Motor neuron (in vitro differentiated cells): Measurements from ENCODE around the gene ZNF697. TPM values are rescaled to one million over a fixed set of nuclear protein-coding genes. Genes with fewer than 3 reads are reported as not detected.
A peak's percentile ranks its signal among the peaks of the same experiment; 100 is the strongest.

Experiments
- ATAC-seq, 8 experiments: fragments of 200-7000 bp; cut with Tn5 transposase; replicated peaks in 6 of 8; 2 replicates each; pipeline ENCODE4 v1.8.0; 2021; ENCODE audit warnings: mild to moderate bottlenecking in 8 of 8, moderate library complexity in 8 of 8
- H3K27ac ChIP-seq, 2 donors: fragments of 250-450 bp; sonication (Bioruptor Pico); 2 replicates each; pipeline ENCODE4 v1.9.0; 2021; ENCODE audit warnings: antibody characterized with exemption in 2 of 2, mild to moderate bottlenecking in 2 of 2, moderate library complexity in 1 of 2
- H3K4me1 ChIP-seq, 2 donors: fragments of 250-450 bp; sonication (Bioruptor Pico); replicated peaks in 1 of 2; 2 replicates each; pipeline ENCODE4 v1.6.1; 2021; ENCODE audit warnings: antibody characterized with exemption in 2 of 2, mild to moderate bottlenecking in 2 of 2, moderate library complexity in 1 of 2
- H3K4me3 ChIP-seq, 5 donors: fragments of 250-450 bp; sonication (Bioruptor Pico); 2 replicates each; pipeline ENCODE4 v1.9.0; 2021; ENCODE audit warnings: antibody characterized with exemption in 5 of 5, mild to moderate bottlenecking in 5 of 5, moderate library complexity in 4 of 5
- WGBS, 10 experiments: fragments of 450-650 bp; shearing (Covaris generic); methylation state at CpG; one replicate each; pipeline ENCODE4 v1.0.0; 2022; 5-methylcytosine and 5-hydroxymethylcytosine counted together
- in situ Hi-C, 9 experiments: fragments of 400-800 bp; cut with MboI; loops; one replicate each; pipeline ENCODE4 v1.15.0; 2021; ENCODE audit warnings: low sequenced_read_pairs in 9 of 9, low pct_unique_long_range_greater_than_20kb in 2 of 9; ENCODE audit not compliant: unreplicated experiment in 9 of 9
- total RNA-seq, 8 experiments: library from RNA; unstranded; fragments of 300-600 nt; gene quantifications; 2 replicates each; pipeline versions ENCODE4 v1.2.3 to v1.2.4, GENCODE V29; 2022

Gene ZNF697
- total RNA-seq, 8 experiments from 2014 or later, result 10.8 to 47.7 (median 29.9) TPM

DNA sequence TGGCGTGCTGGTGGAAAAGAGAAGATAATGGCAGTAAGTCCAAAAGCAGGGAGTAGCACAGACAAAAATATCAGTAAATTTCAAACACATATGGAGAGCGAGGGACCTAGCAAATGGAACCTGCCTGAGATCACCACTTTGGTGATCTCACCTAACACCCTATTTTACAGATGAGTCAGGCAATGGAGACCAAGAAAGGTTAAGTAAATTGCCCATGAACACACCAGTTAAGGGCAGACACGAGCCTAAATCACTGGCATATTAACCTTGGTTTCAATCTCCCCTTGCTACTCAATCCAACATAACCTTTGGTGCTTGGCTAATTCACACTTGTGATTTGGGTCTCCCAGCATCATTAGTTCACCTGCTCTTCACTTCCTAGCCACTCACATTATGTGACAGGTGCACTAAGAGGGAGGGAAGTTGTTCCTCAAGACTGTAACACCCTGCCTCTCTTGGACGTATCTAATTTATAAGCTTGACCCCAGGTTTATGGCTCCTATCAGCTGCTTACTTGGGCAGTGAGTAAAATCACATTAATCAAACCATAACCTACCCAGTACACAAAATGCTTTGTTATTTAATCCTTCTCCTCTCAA is 11.5 kb downstream of the ZNF697 start:
- H3K4me1 ChIP-seq, result peaks cover 52 to 55% of the 10 kb centered on the region in 2 donors
- H3K27ac ChIP-seq, result no peak overlapping the region

DNA sequence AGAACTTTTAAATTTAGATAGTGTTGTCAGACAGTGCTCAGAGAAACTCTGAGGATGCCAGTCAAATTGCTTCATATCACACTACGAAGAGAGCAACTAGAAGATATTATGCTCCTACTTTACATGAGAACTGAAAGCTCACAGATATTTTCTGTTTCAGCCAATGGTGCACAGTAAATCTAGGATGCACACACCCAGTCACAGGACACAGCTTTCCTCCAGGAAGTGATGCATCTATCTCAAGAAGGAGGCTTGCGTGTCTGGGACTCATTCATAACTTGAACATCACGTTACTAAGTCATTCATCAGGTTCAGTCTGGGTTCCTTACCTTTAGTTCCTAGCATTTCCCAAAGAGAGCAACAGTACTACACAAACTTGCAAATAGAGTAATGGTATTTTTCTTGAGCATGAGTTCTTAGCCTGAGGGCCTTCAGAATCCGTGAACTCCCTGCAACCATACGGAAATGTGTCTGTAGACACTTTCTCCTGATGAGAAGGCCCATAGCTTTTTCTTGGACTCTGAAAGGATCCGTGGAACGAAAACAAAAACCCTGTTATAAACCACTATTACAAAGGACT is 12.2 kb downstream of the ZNF697 start:
- 75 to 100% (median 95%) methylated on average over 3 to 7 of the region's 7 CpGs for WGBS, 10 experiments
- Histone ChIP-seq H3K27ac (no peak overlapping the region), H3K4me1 (peaks cover 53 to 55% of the 10 kb centered on the region in 2 donors), H3K4me3 (no peak overlapping the region)
- in situ Hi-C loops, result no loop called here
- peak in 3 of 8 experiments; percentile 8 to 64 (median 29) for ATAC-seq

More for the DNA sequence above, 11.5 kb downstream of the ZNF697 start:
- peak in 2 of 8 experiments; percentile 56 to 67 for ATAC-seq
- 69 to 100% (median 91%) methylated on average over 1 to 4 of the region's 4 CpGs; no CpG with 5 or more reads in 2 of the 10 experiments for WGBS, 10 experiments
- no peak overlapping the region for H3K4me3 ChIP-seq
- in situ Hi-C loops, result no loop called here

DNA sequence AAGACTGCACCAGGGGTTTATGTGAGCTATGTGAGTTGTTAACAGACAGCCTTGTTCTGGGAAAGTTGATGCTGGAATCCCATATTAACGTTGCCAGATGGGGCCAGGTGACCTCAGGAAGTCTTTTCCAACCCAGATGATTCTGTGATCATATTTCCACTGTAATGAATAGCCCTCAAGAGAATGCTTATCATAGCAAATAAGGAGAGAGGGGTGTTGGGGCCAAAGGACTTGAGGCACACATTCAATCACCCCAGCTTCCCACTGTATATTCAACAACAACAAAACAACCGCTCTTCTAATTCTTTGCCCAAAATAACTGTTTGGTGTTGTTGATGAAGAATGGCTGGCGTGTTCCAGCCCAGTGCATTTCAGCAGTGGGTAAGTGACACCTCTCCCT is 14.1 kb downstream of the ZNF697 start:
- no peak overlapping the region for H3K4me3 ChIP-seq
- H3K27ac ChIP-seq, result no peak overlapping the region
- H3K4me1 ChIP-seq, result peaks cover 40 to 41% of the 10 kb centered on the region in 2 donors
- WGBS, 10 experiments, result 57 to 100% (median 76%) methylated on average over 2 to 3 of the region's 3 CpGs; no CpG with 5 or more reads in 2 of the 10 experiments
- peak in 2 of 8 experiments; percentile 33 to 45 for ATAC-seq
- in situ Hi-C loops, result no loop called here

DNA sequence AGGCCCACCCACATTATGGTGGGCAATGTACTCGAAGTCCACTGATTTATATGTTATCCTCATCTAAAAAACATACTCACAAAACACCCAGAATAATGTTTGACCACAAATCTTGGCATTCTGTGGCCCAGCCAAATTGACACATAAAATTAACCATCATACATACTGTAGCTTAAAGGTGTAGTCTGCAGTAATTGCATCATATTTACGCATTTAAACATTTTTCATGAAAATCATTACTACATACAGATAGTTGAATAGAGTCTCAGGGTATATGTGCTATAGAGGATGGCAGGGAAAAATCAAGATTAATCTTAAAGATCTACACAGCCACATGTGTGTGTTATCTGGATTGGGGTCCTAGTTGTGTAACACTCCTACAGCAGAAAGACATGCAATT is 14.5 kb downstream of the ZNF697 start:
- peak in 1 of 8 experiments; percentile 18 for ATAC-seq
- in situ Hi-C loops, result no loop called here
- H3K4me3 ChIP-seq, result no peak overlapping the region
- no peak overlapping the region for H3K27ac ChIP-seq
- H3K4me1 ChIP-seq, result peaks cover 36 to 37% of the 10 kb centered on the region in 2 donors
- WGBS, 10 experiments, result 67 to 100% (median 93%) methylated on average over 1 to 2 of the region's 2 CpGs; no CpG with 5 or more reads in 1 of the 10 experiments

DNA sequence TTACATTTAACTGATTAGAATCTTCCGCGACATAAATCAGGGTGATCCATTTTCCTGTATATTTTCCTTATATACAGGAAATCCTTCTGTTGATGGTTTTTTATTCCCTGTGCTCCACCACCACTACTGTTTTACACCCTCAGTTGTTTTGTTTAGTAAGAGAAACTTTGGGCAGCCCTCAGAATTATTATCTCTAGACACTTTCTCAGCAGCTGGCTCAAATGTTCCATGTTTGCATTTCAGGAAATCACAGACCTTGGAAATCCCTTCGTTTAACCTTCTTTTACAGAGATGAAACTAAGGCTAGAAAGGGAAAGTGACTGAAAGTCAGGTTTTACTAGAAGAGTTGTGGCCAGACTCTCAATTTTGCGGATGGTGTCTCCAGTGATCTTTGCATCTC is 15.2 kb downstream of the ZNF697 start:
- Histone ChIP-seq H3K4me1 (peaks cover 32% of the 10 kb centered on the region in 2 donors), H3K27ac (no peak overlapping the region), H3K4me3 (no peak overlapping the region)
- no peak for ATAC-seq
- 50 to 100% (median 93%) methylated on average over 2 to 4 of the region's 4 CpGs; no CpG with 5 or more reads in 1 of the 10 experiments for WGBS, 10 experiments
- in situ Hi-C loops, result no loop called here

DNA sequence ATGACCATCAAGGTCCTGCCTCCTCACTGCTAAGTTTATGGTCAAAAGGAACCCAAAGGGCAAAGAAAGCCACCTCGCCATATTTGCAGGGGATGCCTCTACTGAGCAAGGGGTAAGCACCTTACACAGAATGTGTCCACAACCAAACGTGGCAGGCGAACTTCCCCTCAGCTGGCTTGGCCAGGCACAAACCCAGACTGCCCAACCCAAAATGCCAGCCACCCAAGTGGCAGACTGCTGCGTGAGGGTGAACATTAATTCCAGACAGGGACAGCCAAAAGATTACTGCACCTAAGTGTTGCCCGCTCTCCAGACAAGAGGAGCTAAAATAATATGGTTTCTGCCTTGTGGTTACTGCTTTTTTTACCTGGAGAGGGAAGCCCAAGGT is 16.0 kb downstream of the ZNF697 start:
- Histone ChIP-seq H3K4me3 (no peak overlapping the region), H3K4me1 (peaks cover 25 to 27% of the 10 kb centered on the region in 2 donors), H3K27ac (no peak overlapping the region)
- no peak for ATAC-seq
- 57 to 98% (median 87%) methylated on average over 2 to 5 of the region's 5 CpGs; no CpG with 5 or more reads in 1 of the 10 experiments for WGBS, 10 experiments
- in situ Hi-C loops, result no loop called here

DNA sequence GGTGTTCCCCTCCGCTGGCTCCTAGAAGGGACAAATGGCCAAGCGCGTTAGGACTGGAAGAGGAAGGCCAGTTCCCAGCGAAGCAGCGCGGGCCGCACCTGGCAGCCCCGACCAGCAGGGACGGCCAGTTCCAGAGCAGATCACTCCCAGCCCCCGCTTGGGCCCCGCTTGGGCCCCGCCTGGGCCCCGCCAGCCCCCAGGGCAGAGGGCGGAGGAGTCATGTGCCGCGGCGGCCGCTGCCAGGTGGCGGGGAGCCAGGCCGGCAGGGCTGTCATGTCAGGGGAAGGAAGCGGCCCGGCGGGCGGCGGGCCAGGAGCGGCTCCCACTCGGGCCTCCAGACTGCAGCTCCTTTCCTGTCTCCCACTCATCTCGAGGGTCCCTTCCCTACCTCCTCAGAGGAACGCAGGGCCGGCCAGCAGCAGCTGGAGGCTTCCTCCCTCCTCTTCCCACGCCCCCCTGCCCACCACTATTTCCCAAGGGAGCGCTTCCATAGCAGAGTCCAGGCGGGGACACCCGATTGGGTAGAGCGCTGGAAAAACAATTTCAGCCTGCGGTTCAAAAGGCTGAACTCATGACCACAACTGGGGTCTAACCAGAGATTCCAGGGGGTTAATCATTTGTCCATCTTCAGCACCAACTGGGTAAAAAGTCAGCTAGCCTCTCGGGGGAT is 16.5 kb downstream of the ZNF697 start:
- WGBS, 10 experiments, result 0 to 79% (median 50%) methylated on average over 1 to 11 of the region's 37 CpGs; no CpG with 5 or more reads in 2 of the 10 experiments
- Histone ChIP-seq H3K4me1 (peaks cover 20 to 22% of the 10 kb centered on the region in 2 donors), H3K4me3 (no peak overlapping the region), H3K27ac (no peak overlapping the region)
- in situ Hi-C loops, result no loop called here
- peak in 7 of 8 experiments; percentile 26 to 94 (median 65) for ATAC-seq

DNA sequence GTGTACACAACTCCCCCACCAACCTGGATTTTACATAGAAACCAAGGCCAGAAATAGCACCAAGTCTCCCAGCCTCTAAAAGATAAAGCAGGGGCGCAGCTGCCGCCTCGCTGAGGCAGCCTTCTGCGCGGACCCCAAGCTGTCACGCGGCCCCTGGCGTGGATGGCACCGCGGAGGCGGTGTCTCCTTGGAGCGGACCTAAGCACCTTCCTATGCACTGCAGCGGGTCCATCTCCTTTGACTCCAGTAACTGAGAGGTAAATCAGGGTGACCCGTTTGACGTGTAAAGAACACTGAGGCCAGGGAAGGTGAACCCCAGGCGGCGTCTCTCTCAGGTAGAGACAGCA is 17.0 kb downstream of the ZNF697 start:
- no peak overlapping the region for H3K4me3 ChIP-seq
- WGBS, 10 experiments, result 71 to 100% (median 93%) methylated on average over 2 to 14 of the region's 17 CpGs; no CpG with 5 or more reads in 4 of the 10 experiments
- peaks cover 18 to 21% of the 10 kb centered on the region in 2 donors for H3K4me1 ChIP-seq
- no peak for ATAC-seq
- in situ Hi-C loops, result no loop called here
- H3K27ac ChIP-seq, result no peak overlapping the region

DNA sequence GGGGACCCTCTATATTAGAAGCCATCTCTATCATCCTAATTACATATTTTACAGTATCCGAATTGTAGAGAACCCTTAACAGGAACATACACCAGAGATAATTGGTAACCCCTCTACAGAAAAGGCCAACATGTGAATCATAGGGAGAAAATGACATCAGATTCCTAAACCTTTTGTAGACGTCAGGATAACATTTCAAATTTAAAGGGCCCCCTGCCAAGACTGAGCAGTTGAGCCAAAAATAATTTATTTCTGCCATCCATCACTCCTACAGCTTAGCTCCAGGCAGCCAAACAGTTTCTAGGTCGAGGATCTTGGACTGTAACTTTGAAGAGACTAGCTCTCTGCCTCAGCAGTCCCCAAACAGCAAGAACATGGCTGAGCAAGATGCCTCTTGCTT is 21.2 kb downstream of the ZNF697 start:
- H3K4me3 ChIP-seq, result no peak overlapping the region
- in situ Hi-C loops, result no loop called here
- peak in 1 of 8 experiments; percentile 39 for ATAC-seq
- peaks cover 3 to 6% of the 10 kb centered on the region in 2 donors for H3K4me1 ChIP-seq
- 23 to 100% (median 80%) methylated on average over 1 to 3 of the region's 3 CpGs for WGBS, 10 experiments
- no peak overlapping the region for H3K27ac ChIP-seq

DNA sequence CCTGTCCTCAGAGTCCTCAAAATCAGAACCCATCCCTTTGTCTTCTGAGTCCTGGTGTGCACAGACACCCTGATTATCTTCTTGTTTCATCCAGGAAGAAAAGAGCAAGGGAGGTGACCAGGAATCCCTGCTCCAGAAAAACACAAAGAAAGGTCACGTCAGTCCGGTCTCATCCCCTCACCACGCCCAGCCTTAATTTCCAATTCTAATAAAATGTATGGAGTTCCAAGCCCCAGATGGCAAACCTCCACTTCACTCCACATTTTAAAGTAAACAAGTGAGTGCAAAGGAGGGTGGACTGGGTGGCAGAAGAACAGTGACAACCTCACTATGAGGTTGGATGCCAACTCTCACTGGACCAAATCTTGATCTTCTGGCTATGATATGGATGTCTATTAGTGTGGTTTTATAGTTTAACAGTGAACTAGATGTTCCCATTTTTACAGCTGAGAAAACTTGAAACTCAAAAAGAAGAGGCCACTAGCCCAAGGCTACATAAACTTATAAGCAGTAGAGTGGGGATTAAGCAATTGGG is 22.0 kb downstream of the ZNF697 start:
- ATAC-seq, result peak in 3 of 8 experiments; percentile 37 to 84 (median 69)
- Histone ChIP-seq H3K27ac (no peak overlapping the region), H3K4me3 (no peak overlapping the region), H3K4me1 (peaks cover 3 to 11% of the 10 kb centered on the region in 2 donors)
- in situ Hi-C loops, result no loop called here
- WGBS, 10 experiments, result 0 to 100% (median 100%) methylated on average over 1 to 3 of the region's 3 CpGs; no CpG with 5 or more reads in 2 of the 10 experiments

DNA sequence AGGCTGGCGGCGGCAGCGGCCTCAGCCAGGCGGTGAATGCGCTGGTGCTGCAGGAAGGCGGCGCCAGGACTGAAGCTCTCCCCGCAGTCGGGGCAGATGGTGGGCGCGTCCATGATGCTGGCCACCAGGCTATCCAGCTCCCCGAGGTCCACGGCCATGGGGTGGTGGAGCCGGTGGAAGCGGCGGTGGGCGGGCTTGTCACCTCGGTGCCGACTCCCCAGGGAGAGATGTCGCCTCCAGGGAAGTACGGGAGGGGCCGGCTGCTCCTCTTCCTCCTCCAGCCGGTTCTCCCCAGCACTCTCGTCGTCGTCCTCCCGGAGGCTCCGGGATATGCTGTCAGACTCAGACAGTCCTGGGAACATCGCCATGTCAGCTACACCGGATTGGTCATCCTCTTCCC is 24.4 kb downstream of the ZNF697 start:
- in situ Hi-C loops, result no loop called here
- Histone ChIP-seq H3K27ac (no peak overlapping the region), H3K4me3 (no peak overlapping the region), H3K4me1 (peaks cover 3 to 11% of the 10 kb centered on the region in 2 donors)
- ATAC-seq, result peak in 4 of 8 experiments; percentile 16 to 53 (median 48)
- 0 to 96% (median 91%) methylated on average over 1 to 16 of the region's 30 CpGs; no CpG with 5 or more reads in 5 of the 10 experiments for WGBS, 10 experiments

DNA sequence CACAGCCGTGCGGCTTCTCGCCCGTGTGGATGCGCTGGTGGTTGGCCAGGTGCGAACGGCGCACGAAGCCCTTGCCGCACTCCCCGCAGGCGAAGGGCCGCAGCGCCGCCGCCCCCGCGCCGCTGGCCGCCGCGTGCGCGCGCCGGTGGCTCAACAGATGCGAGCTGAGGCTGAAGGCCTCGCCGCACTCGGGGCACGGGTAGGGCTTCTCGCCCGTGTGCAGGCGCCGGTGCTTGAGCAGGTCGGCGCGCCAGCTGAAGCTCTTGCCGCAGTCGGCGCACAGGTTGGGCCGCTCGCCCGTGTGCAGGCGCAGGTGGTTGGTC is 24.9 kb downstream of the ZNF697 start:
- in situ Hi-C loops, result no loop called here

More for the DNA sequence above, 24.9 kb downstream of the ZNF697 start:
- peak in 4 of 8 experiments; percentile 7 to 26 (median 20) for ATAC-seq
- no peak overlapping the region for H3K27ac ChIP-seq
- no peak overlapping the region for H3K4me3 ChIP-seq
- 86 to 100% (median 100%) methylated on average over 1 to 24 of the region's 45 CpGs; no CpG with 5 or more reads in 5 of the 10 experiments for WGBS, 10 experiments
- H3K4me1 ChIP-seq, result peaks cover 2 to 9% of the 10 kb centered on the region in 2 donors
